Liver (tissue), 9 donors: Measurements from ENCODE around the gene TEDC1. TPM values are rescaled to one million over a fixed set of nuclear protein-coding genes. Genes with fewer than 3 reads are reported as not detected.

Experiments
- DNase-seq: peaks from one replicate; pipeline ENCODE4 v3.0.0-alpha.2; 2017; ENCODE audit warnings: low spot score
- H3K27ac ChIP-seq, 2 donors: one replicate each; pipeline ENCODE4 v1.7.0; 2013; ENCODE audit warnings: inconsistent platforms in 2 of 2, low read length in 2 of 2, control low read depth in 1 of 2, low read depth in 1 of 2, mild to moderate bottlenecking in 1 of 2
- H3K27me3 ChIP-seq, 4 donors: one replicate each; pipeline versions ENCODE4 v1.6.1 to v1.7.0; 2013; ENCODE audit warnings: low read length in 3 of 4, inconsistent platforms in 1 of 4, mild to moderate bottlenecking in 1 of 4, moderate library complexity in 1 of 4; ENCODE audit not compliant: control insufficient read depth in 4 of 4, insufficient read depth in 4 of 4
- H3K36me3 ChIP-seq, 4 donors: one replicate each; pipeline versions ENCODE4 v1.6.1 to v1.7.0; 2013; ENCODE audit warnings: low read length in 3 of 4, mild to moderate bottlenecking in 3 of 4, low read depth in 1 of 4, moderate library complexity in 1 of 4; ENCODE audit not compliant: control insufficient read depth in 4 of 4, insufficient read depth in 3 of 4
- H3K4me1 ChIP-seq, 4 donors: one replicate each; pipeline versions ENCODE4 v1.6.1 to v1.7.0; 2013; ENCODE audit warnings: low read length in 3 of 4, mild to moderate bottlenecking in 3 of 4, moderate library complexity in 1 of 4; ENCODE audit not compliant: control insufficient read depth in 4 of 4, insufficient read depth in 4 of 4
- H3K4me3 ChIP-seq, 3 donors: one replicate each; pipeline versions ENCODE4 v1.6.1 to v1.7.0; 2013; ENCODE audit warnings: low read length in 3 of 3, control low read depth in 1 of 3, low read depth in 1 of 3, mild to moderate bottlenecking in 1 of 3
- H3K9ac ChIP-seq, 2 donors: one replicate each; pipeline ENCODE4 v1.7.0; 2013; ENCODE audit warnings: low read length in 2 of 2, mild to moderate bottlenecking in 2 of 2, moderate library complexity in 2 of 2, control low read depth in 1 of 2, low read depth in 1 of 2
- H3K9me3 ChIP-seq, 4 donors: one replicate each; pipeline versions ENCODE4 v1.6.1 to v1.7.0; 2013; ENCODE audit warnings: low read length in 3 of 4; ENCODE audit not compliant: control insufficient read depth in 4 of 4
- EGR1 ChIP-seq, 2 donors: IDR thresholded peaks; 2 replicates each; pipeline ENCODE4 v1.6.1; 2016 to 2018; ENCODE audit warnings: antibody characterized with exemption in 2 of 2, low read depth in 2 of 2
- FOXA1 ChIP-seq: IDR thresholded peaks from 2 replicates; pipeline ENCODE4 v1.6.1; 2016; ENCODE audit warnings: antibody characterized with exemption
- FOXA2 ChIP-seq: IDR thresholded peaks from 2 replicates; pipeline ENCODE4 v1.6.1; 2016; ENCODE audit warnings: antibody characterized with exemption
- GABPA ChIP-seq, 2 donors: IDR thresholded peaks in 1 of 2; conservative IDR thresholded peaks in 1 of 2; 2 replicates each; pipeline ENCODE4 v1.6.1; 2016; ENCODE audit warnings: antibody characterized with exemption in 2 of 2, mild to moderate bottlenecking in 1 of 2, moderate library complexity in 1 of 2
- HNF4A ChIP-seq, 2 donors: conservative IDR thresholded peaks; 2 replicates each; pipeline ENCODE4 v1.6.1; 2016; ENCODE audit warnings: antibody characterized with exemption in 2 of 2, mild to moderate bottlenecking in 2 of 2
- HNF4G ChIP-seq: IDR thresholded peaks from 2 replicates; pipeline ENCODE4 v1.6.1; 2016; ENCODE audit warnings: antibody characterized with exemption
- JUND ChIP-seq, 2 donors: IDR thresholded peaks; 2 replicates each; pipeline ENCODE4 v1.6.1; 2016; ENCODE audit warnings: antibody characterized with exemption in 2 of 2
- NR2F2 ChIP-seq: IDR thresholded peaks from 2 replicates; pipeline ENCODE4 v1.6.1; 2016; ENCODE audit warnings: antibody characterized with exemption
- RAD21 ChIP-seq, 2 donors: IDR thresholded peaks; 2 replicates each; pipeline ENCODE4 v1.6.1; 2016; ENCODE audit warnings: antibody characterized with exemption in 2 of 2, mild to moderate bottlenecking in 2 of 2
- RXRA ChIP-seq, 2 donors: IDR thresholded peaks; 2 replicates each; pipeline ENCODE4 v1.6.1; 2017 to 2018; ENCODE audit warnings: antibody characterized with exemption in 2 of 2, mild to moderate bottlenecking in 1 of 2
- SP1 ChIP-seq: IDR thresholded peaks from 2 replicates; pipeline ENCODE4 v1.6.1; 2018; ENCODE audit warnings: antibody characterized with exemption, mild to moderate bottlenecking
- TAF1 ChIP-seq: conservative IDR thresholded peaks from 2 replicates; pipeline ENCODE4 v1.6.1; 2016; ENCODE audit warnings: antibody characterized with exemption, mild to moderate bottlenecking
- YY1 ChIP-seq: IDR thresholded peaks from 2 replicates; pipeline ENCODE4 v1.6.1; 2016; ENCODE audit warnings: antibody characterized with exemption, mild to moderate bottlenecking
- WGBS: extraction: QIAGEN DNeasy Blood & Tissue Kit; methylation state at CpG from one replicate; pipeline ENCODE4 v1.1.7; 2013; 5-methylcytosine and 5-hydroxymethylcytosine counted together
- polyA plus RNA-seq, 2 donors: library from polyadenylated mRNA; stranded (reverse) in 1 of 2; unstranded in 1 of 2; fragments of 200-250 nt in 1 of 2; fragments of >200 nt in 1 of 2; fragmentation: Nextera tagmentation in 1 of 2; extraction: Ambion mirVana in 1 of 2; gene quantifications; one replicate each; pipeline versions ENCODE4 v1.2.1 to v1.2.3, GENCODE V29; 2013 to 2015
- total RNA-seq, 2 donors: library from RNA; depleted of rRNA; stranded (reverse); fragments of >200 nt; gene quantifications; one replicate each; pipeline ENCODE4 v1.2.3, GENCODE V29; 2014
- TF ChIP-seq, protein P1 (sequence below): IDR thresholded peaks from 2 replicates; pipeline ENCODE4 v1.6.1; 2016; ENCODE audit warnings: antibody characterized with exemption
- TF ChIP-seq, protein P2 (sequence below): IDR thresholded peaks from 2 replicates; pipeline ENCODE4 v1.6.1; 2016; ENCODE audit warnings: antibody characterized with exemption
- TF ChIP-seq, protein P3 (sequence below): IDR thresholded peaks from 2 replicates; pipeline ENCODE4 v1.6.1; 2016; ENCODE audit warnings: antibody characterized with exemption, mild to moderate bottlenecking
- TF ChIP-seq, protein P4 (sequence below): IDR thresholded peaks from 2 replicates; pipeline ENCODE4 v1.6.1; 2016; ENCODE audit warnings: antibody characterized with exemption
- TF ChIP-seq, protein P5 (sequence below): fragments of 150-350 bp; IDR thresholded peaks from 2 replicates; pipeline ENCODE4 v1.5.1; 2017; ENCODE audit warnings: improper control_type of control experiment, low read depth, low read length; ENCODE audit not compliant: missing input control
- donor health status: healthy.
- donor health status: healthy.
- donor health status: healthy.
- donor health status: healthy.
- donor health status: healthy.

Gene TEDC1
- total and polyA plus RNA-seq, 4 donors: 0.97 to 7.5 (median 3.2) TPM

DNA sequence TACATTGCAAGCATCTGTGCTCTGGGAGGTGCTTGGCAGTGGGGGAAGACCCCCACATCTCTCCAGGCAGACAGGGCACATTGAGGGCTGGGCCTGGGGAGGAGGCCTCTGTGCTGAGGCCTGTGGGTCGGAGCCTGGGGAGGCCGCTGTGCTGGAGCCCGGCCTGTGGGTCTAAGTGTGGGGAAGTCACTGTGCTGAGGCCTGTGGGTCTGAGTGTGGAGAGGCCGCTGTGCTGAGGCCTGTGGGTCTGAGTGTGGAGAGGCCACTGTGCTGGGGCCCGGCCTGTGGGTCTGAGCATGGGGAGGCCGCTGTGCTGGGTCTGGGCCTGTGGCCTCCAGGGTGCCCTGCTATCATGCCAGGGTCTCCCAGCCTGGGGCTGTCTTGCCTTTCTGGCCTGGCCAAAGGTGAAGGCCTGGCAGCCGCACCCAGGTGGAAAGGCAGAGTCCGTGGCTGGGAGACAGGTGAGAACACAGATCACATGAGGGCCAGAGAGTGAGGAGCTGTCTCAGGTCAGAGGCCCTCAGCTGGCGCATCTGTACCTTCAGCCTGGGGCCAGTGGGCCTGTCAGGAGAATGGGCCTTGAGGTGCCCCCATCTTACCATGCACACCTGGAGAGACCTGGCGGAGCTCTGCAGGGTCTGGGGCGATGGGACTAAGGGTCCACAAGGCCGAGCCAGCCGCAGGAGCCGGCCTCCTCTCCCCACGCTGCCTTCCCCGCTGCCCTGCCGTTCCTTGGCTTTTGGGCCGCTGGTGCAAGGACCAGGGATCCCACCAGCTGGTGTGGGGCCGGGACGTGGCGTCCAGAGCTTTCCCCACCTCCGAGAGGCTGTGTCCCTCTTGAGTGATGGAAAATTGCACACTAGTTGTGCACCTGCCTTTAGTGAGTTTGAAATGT, 35.0 kb upstream of the TEDC1 start:
- no peaks in the 10 kb centered on the region for H3K9me3 ChIP-seq
- no peak for DNase-seq
- no peaks in the 10 kb centered on the region for H3K4me1 ChIP-seq
- H3K9ac ChIP-seq: no peak overlapping the region
- WGBS: 91% methylated on average over 22 of the region's 22 CpGs
- H3K4me3 ChIP-seq: no peak overlapping the region
- H3K27ac ChIP-seq: no peak overlapping the region
- H3K36me3 ChIP-seq: peaks cover 2 to 42% (median 15%) of the 10 kb centered on the region in 4 donors
- no peaks in the 10 kb centered on the region for H3K27me3 ChIP-seq
- TF ChIP-seq, protein P1, sequence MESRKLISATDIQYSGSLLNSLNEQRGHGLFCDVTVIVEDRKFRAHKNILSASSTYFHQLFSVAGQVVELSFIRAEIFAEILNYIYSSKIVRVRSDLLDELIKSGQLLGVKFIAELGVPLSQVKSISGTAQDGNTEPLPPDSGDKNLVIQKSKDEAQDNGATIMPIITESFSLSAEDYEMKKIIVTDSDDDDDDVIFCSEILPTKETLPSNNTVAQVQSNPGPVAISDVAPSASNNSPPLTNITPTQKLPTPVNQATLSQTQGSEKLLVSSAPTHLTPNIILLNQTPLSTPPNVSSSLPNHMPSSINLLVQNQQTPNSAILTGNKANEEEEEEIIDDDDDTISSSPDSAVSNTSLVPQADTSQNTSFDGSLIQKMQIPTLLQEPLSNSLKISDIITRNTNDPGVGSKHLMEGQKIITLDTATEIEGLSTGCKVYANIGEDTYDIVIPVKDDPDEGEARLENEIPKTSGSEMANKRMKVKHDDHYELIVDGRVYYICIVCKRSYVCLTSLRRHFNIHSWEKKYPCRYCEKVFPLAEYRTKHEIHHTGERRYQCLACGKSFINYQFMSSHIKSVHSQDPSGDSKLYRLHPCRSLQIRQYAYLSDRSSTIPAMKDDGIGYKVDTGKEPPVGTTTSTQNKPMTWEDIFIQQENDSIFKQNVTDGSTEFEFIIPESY: no peak
- no peak for TF ChIP-seq FOXA1

DNA sequence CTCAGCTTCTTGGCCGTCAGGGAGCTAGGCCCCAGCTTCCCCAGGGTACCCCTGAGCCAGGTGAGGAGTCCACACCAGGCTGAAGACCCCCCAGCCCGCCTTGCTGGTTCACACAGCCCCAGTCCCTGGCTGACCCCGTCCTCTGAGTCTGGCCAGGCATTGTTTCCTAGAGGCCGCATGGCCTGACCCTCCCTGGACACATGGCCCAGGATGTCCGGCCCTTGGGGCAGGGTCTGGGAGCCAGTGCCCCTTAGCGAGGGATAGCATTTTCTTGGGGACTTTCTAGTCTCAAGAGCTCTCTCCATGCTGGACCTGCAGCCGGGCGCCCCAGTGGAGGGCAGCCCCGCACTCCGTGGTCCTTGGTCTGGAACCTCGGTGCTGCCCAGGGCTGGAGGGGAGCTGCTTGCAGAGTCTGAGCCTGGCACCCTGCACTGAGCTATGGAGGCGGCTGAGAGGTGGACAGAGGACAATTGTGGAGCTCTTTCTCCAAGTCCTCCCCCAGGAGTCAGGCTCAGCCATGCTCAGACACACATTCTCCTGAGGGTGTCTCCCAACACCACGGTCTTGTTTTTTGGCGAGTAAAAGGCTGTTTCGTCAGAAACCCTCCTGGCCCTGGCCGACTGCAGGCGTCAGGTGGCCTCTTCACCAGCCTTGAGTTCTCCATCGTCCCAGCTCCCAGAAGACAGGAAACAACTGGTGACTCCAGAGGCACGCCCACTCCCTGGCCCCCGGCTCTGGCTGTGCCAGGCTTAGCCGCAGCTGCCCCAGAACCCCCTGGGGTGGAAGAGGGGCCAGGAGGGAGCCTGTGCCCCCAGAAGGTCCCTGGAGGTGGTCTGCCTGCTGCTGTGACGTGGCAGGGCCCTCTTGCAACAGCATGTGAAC, 34.1 kb upstream of the TEDC1 start:
- Histone ChIP-seq H3K36me3 (peaks cover 2 to 50% (median 16%) of the 10 kb centered on the region in 4 donors), H3K4me1 (no peaks in the 10 kb centered on the region), H3K9ac (no peak overlapping the region), H3K4me3 (no peak overlapping the region), H3K27ac (no peak overlapping the region), H3K27me3 (no peaks in the 10 kb centered on the region), H3K9me3 (no peaks in the 10 kb centered on the region)
- whole genome bisulfite sequencing: 85% methylated on average over 22 of the region's 22 CpGs
- TF ChIP-seq EGR1 (IDR thresholded peaks at IDR 0.05; ENCODE audit: low read depth in 2 of 2) (no peak), JUND (IDR thresholded peaks at IDR 0.05) (no peak), SP1 (no peak), TAF1 (no peak), YY1 (no peak), GABPA (IDR thresholded peaks at IDR 0.05 in 1 of 2, conservative IDR thresholded peaks at IDR 0.05 in 1 of 2) (no peak), FOXA1 (no peak), HNF4A (conservative IDR thresholded peaks at IDR 0.05) (no peak), FOXA2 (no peak), HNF4G (no peak), NR2F2 (no peak), RAD21 (IDR thresholded peaks at IDR 0.05) (no peak), RXRA (IDR thresholded peaks at IDR 0.05) (no peak)
- TF ChIP-seq, protein P1: no peak
- TF ChIP-seq, protein P2, sequence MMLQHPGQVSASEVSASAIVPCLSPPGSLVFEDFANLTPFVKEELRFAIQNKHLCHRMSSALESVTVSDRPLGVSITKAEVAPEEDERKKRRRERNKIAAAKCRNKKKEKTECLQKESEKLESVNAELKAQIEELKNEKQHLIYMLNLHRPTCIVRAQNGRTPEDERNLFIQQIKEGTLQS: no peak
- TF ChIP-seq, protein P3, sequence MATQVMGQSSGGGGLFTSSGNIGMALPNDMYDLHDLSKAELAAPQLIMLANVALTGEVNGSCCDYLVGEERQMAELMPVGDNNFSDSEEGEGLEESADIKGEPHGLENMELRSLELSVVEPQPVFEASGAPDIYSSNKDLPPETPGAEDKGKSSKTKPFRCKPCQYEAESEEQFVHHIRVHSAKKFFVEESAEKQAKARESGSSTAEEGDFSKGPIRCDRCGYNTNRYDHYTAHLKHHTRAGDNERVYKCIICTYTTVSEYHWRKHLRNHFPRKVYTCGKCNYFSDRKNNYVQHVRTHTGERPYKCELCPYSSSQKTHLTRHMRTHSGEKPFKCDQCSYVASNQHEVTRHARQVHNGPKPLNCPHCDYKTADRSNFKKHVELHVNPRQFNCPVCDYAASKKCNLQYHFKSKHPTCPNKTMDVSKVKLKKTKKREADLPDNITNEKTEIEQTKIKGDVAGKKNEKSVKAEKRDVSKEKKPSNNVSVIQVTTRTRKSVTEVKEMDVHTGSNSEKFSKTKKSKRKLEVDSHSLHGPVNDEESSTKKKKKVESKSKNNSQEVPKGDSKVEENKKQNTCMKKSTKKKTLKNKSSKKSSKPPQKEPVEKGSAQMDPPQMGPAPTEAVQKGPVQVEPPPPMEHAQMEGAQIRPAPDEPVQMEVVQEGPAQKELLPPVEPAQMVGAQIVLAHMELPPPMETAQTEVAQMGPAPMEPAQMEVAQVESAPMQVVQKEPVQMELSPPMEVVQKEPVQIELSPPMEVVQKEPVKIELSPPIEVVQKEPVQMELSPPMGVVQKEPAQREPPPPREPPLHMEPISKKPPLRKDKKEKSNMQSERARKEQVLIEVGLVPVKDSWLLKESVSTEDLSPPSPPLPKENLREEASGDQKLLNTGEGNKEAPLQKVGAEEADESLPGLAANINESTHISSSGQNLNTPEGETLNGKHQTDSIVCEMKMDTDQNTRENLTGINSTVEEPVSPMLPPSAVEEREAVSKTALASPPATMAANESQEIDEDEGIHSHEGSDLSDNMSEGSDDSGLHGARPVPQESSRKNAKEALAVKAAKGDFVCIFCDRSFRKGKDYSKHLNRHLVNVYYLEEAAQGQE: no peak
- TF ChIP-seq, protein P4, sequence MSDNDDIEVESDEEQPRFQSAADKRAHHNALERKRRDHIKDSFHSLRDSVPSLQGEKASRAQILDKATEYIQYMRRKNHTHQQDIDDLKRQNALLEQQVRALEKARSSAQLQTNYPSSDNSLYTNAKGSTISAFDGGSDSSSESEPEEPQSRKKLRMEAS: no peak
- TF ChIP-seq, protein P5, sequence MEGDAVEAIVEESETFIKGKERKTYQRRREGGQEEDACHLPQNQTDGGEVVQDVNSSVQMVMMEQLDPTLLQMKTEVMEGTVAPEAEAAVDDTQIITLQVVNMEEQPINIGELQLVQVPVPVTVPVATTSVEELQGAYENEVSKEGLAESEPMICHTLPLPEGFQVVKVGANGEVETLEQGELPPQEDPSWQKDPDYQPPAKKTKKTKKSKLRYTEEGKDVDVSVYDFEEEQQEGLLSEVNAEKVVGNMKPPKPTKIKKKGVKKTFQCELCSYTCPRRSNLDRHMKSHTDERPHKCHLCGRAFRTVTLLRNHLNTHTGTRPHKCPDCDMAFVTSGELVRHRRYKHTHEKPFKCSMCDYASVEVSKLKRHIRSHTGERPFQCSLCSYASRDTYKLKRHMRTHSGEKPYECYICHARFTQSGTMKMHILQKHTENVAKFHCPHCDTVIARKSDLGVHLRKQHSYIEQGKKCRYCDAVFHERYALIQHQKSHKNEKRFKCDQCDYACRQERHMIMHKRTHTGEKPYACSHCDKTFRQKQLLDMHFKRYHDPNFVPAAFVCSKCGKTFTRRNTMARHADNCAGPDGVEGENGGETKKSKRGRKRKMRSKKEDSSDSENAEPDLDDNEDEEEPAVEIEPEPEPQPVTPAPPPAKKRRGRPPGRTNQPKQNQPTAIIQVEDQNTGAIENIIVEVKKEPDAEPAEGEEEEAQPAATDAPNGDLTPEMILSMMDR: no peak
- DNase-seq: no peak
